K562 (cell line): ENCODE measurements around the gene APLNR. TPM values are rescaled to one million over a fixed set of nuclear protein-coding genes. Genes with fewer than 3 reads are reported as not detected.

Experiments used
- ATAC-seq: fragments of 200-7000 bp; cut with Tn5 transposase; 3 replicates; pipeline ENCODE4 v1.9.1; 2020; ENCODE audit warnings: moderate library complexity
- BruUV-seq: library from RNA; stranded (reverse); fragments of 400-500 nt; replicated peaks from 2 replicates; lab custom pipeline; 2021; lab: Mats Ljungman, UMichigan
- CTCF ChIA-PET: fragments of 300-600 bp; formaldehyde crosslinking; extraction: SDS; loops from one replicate; lab custom pipeline; 2021; ENCODE audit warnings: low intra/inter-chr PET ratio; lab: Yijun Ruan, JAX
- POLR2A ChIA-PET: fragments of 300-600, 350-650 bp; sonication (Branson Sonifier 250); formaldehyde crosslinking; extraction: SDS; loops from one replicate; lab custom pipeline; 2021; ENCODE audit warnings: antibody characterized with exemption, inconsistent platforms; lab: Yijun Ruan, JAX
- DNase-seq, 4 experiments: peaks; one replicate each; pipeline versions ENCODE4 v3.0.0 to v3.0.0-alpha.2; 2011 to 2018; ENCODE audit warnings: low spot score in 3 of 4, mixed read lengths in 3 of 4; ENCODE audit errors: extremely low read depth in 1 of 4
- FAIRE-seq: peaks from 2 replicates; lab custom pipeline; 2011; peaks lifted over from hg19 to GRCh38; lab: Jason Lieb, UNC
- H2AFZ ChIP-seq: 2 replicates; pipeline ENCODE4 v1.6.0; 2011; ENCODE audit warnings: low read depth, low read length, control low read depth, inconsistent platforms
- H3K27ac ChIP-seq: fragments of 200-600 bp; 3 replicates; pipeline ENCODE4 v1.8.0; 2011; ENCODE audit warnings: low read depth, mild to moderate bottlenecking, control low read depth, inconsistent platforms, low read length, moderate library complexity, mixed read lengths; ENCODE audit errors: extremely low read depth
- H3K27me3 ChIP-seq, 2 experiments: fragments of 300-600 bp in 1 of 2; 2 replicates in 1 of 2; 3 replicates in 1 of 2; pipeline versions ENCODE4 v1.6.0 to v1.8.0; 2011; ENCODE audit warnings: inconsistent platforms in 2 of 2, low read length in 2 of 2, mild to moderate bottlenecking in 1 of 2, mixed read lengths in 1 of 2, moderate library complexity in 1 of 2; ENCODE audit not compliant: control insufficient read depth in 2 of 2, insufficient read depth in 2 of 2
- H3K36me3 ChIP-seq: fragments of 300-600 bp; 3 replicates; pipeline ENCODE4 v1.8.0; 2011; ENCODE audit warnings: mild to moderate bottlenecking, low read length, inconsistent platforms; ENCODE audit not compliant: control insufficient read depth, insufficient read depth
- H3K4me1 ChIP-seq, 2 experiments: fragments of 200-600 bp in 1 of 2; replicated peaks in 1 of 2; 2 replicates in 1 of 2; 3 replicates in 1 of 2; pipeline versions ENCODE4 v1.5.1 to v1.8.0; 2011; ENCODE audit warnings: inconsistent platforms in 2 of 2, low read length in 2 of 2, mild to moderate bottlenecking in 1 of 2, mixed read lengths in 1 of 2, moderate library complexity in 1 of 2; ENCODE audit not compliant: control insufficient read depth in 2 of 2, insufficient read depth in 2 of 2
- H3K4me2 ChIP-seq: 2 replicates; pipeline ENCODE4 v1.6.1; 2011; ENCODE audit warnings: low read length, control low read depth, inconsistent platforms, mixed read lengths; ENCODE audit not compliant: insufficient read depth
- H3K4me3 ChIP-seq: fragments of 200-600 bp; sonication (generic), shearing (Covaris generic); 2 replicates; pipeline ENCODE4 v1.5.1; 2016; ENCODE audit warnings: control low read depth, inconsistent platforms
- H3K79me2 ChIP-seq: fragments of 200-600 bp; 3 replicates; pipeline ENCODE4 v1.8.0; 2011; ENCODE audit warnings: low read length, inconsistent platforms; ENCODE audit not compliant: control insufficient read depth, insufficient read depth
- H3K9ac ChIP-seq, 2 experiments: 2 replicates each; pipeline versions ENCODE4 v1.6.0 to v1.6.1; 2011; ENCODE audit warnings: low read depth in 2 of 2, low read length in 2 of 2, control low read depth in 1 of 2, inconsistent platforms in 1 of 2, mild to moderate bottlenecking in 1 of 2, mixed read lengths in 1 of 2; ENCODE audit not compliant: insufficient read depth in 1 of 2
- H3K9me1 ChIP-seq: one replicate; pipeline ENCODE4 v1.6.0; 2011; ENCODE audit warnings: inconsistent platforms, mild to moderate bottlenecking, low read length, moderate library complexity; ENCODE audit not compliant: control insufficient read depth, insufficient read depth
- H3K9me3 ChIP-seq: replicated peaks from 2 replicates; pipeline ENCODE4 v1.5.1; 2011; ENCODE audit warnings: low read depth, low read length, inconsistent platforms; ENCODE audit not compliant: control insufficient read depth, insufficient read depth
- H4K20me1 ChIP-seq: replicated peaks from 2 replicates; pipeline ENCODE4 v1.6.1; 2011; ENCODE audit warnings: low read length, inconsistent platforms, mixed read lengths; ENCODE audit not compliant: control insufficient read depth, insufficient read depth
- CSDE1 ChIP-seq, 2 experiments: fragments of 450-650 bp; IDR thresholded peaks; 2 replicates each; pipeline ENCODE4 v1.6.1; 2016; ENCODE audit warnings: mild to moderate bottlenecking in 1 of 2
- HMGXB4 ChIP-seq: sonication (generic); formaldehyde crosslinking; IDR thresholded peaks from 2 replicates; pipeline ENCODE4 v1.8.1; 2023; ENCODE audit warnings: mild to moderate bottlenecking, missing genetic modification reagents
- KDM5B ChIP-seq: fragments of 200-600 bp; sonication (generic); IDR thresholded peaks from 2 replicates; pipeline ENCODE4 v1.6.1; 2012; ENCODE audit warnings: low read depth, mild to moderate bottlenecking, moderate library complexity, low read length, control low read depth, inconsistent platforms; ENCODE audit not compliant: insufficient replicate concordance
- OTX1 ChIP-seq: fragments of 450-650 bp; formaldehyde crosslinking; IDR thresholded peaks from 2 replicates; pipeline ENCODE4 v1.4.0; 2022; ENCODE audit warnings: mild to moderate bottlenecking
- RBM14 ChIP-seq: fragments of 200-400 bp; formaldehyde crosslinking; IDR thresholded peaks from 2 replicates; pipeline ENCODE4 v1.6.1; 2018; ENCODE audit warnings: low read depth, mild to moderate bottlenecking, low read length, moderate library complexity, borderline replicate concordance; ENCODE audit not compliant: insufficient read depth
- SPI1 ChIP-seq: IDR thresholded peaks from 2 replicates; pipeline ENCODE4 v1.6.1; 2011; ENCODE audit warnings: low read depth, low read length, control low read depth, borderline replicate concordance
- USF1 ChIP-seq: sonication (generic); formaldehyde crosslinking; IDR thresholded peaks from 2 replicates; pipeline ENCODE4 v1.9.0; 2022; ENCODE audit warnings: mild to moderate bottlenecking, missing genetic modification reagents
- ZMIZ1 ChIP-seq, 2 experiments: fragments of 150-350 bp in 1 of 2; IDR thresholded peaks; 2 replicates each; pipeline ENCODE4 v1.6.1; 2012 to 2016; ENCODE audit warnings: low read depth in 2 of 2, low read length in 2 of 2, mild to moderate bottlenecking in 1 of 2, moderate library complexity in 1 of 2
- ZNF12 ChIP-seq: sonication (generic); formaldehyde crosslinking; IDR thresholded peaks from 2 replicates; pipeline ENCODE4 v1.4.0; 2020; ENCODE audit warnings: mild to moderate bottlenecking, missing genetic modification reagents
- ZSCAN32 ChIP-seq: fragments of 450-650 bp; formaldehyde crosslinking; IDR thresholded peaks from 2 replicates; pipeline ENCODE4 v1.4.0; 2020; ENCODE audit warnings: mild to moderate bottlenecking, moderate library complexity
- WGBS: fragments of 100-300 bp; shearing (Covaris generic); methylation state at CpG from one replicate; pipeline ENCODE4 v1.1.6; 2016; ENCODE audit warnings: low coverage, mixed read lengths; ENCODE audit not compliant: insufficient coverage; ENCODE audit errors: missing lambda C conversion rate; 5-methylcytosine and 5-hydroxymethylcytosine counted together
- in situ Hi-C: fragments of 300-500 bp; cut with MboI; formaldehyde crosslinking; loops from 4 replicates; pipeline ENCODE4 v1.15.0; 2018; ENCODE audit warnings: inconsistent platforms, mixed read lengths
- intact Hi-C: fragments of 100-400 bp; cut with micrococcal nuclease; formaldehyde crosslinking; loops from 2 replicates; pipeline ENCODE4 v1.14.2; 2022
- polyA plus RNA-seq, 8 experiments: library from polyadenylated mRNA; depleted of rRNA in 4 of 8; stranded (reverse) in 5 of 8; unstranded in 3 of 8; fragments of >200 nt; fragmentation: Nextera tagmentation in 2 of 8; fragmentation: Illumina TruSeq in 1 of 8; extraction: Ambion mirVana in 2 of 8; extraction: Trizol in 1 of 8; gene quantifications; 2 replicates each; pipeline versions ENCODE4 v1.2.1 to v1.2.3, GENCODE V29; 2011 to 2014; ENCODE audit warnings: inconsistent platforms in 1 of 8, missing spikeins in 1 of 8
- total RNA-seq, 7 experiments: library from RNA; depleted of rRNA in 6 of 7; stranded (reverse); fragments of >200 nt in 6 of 7; fragmentation: Illumina TruSeq in 2 of 7; extraction: Trizol in 2 of 7; gene quantifications; 2 replicates each; pipeline versions ENCODE4 v1.2.1 to v1.2.3, GENCODE V29; 2011 to 2021; ENCODE audit warnings: low replicate concordance in 1 of 7
- TF ChIP-seq, protein P1 (sequence below): sonication (generic); formaldehyde crosslinking; IDR thresholded peaks from 2 replicates; pipeline ENCODE4 v1.5.0; 2020; ENCODE audit warnings: missing genetic modification reagents

Gene APLNR
- total and polyA plus RNA-seq, 9 of the 15 experiments (the other 6 are each of a cell fraction or from before 2014, with no cell fraction given): 0.15 to 2.0 (median 0.65) TPM

GRCh38 chr11:57275582-57275981 is 38.5 kb upstream of the APLNR start (continued):
- TF ChIP-seq HMGXB4 (CRISPR knock-in tag): no peak
- TF ChIP-seq KDM5B: no peak
- TF ChIP-seq ZSCAN32: no peak
- TF ChIP-seq CSDE1 (IDR thresholded peaks at IDR 0.05): no peak

DNA sequence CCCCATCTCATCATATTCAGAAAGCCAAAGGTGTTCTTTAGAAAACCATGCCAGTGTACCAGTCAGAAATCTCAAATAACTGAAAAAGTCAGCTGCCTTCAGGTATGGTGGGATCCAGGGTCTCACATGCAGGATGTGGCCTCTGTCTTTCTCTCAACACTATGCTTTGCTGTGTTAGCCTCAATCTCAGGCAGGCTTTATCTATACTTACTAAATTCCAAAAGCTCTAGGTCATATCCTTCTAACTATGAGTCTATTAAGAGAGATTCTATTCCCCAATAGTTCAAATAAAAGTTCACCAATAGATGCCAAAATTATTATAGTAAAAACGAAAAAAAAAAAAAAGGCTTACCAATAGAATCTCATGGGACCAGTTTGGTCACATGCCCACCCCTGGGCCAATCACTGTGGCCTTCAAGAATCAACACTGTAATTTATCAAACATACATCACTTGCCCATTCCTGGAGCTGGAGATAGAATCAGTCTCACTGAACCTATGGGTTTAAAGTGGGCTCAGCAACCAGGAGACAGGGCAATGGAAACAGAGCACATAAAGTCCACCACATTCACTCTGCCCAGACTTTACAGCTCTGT is 38.0 kb upstream of the APLNR start:
- no peak overlapping the region for H3K27ac ChIP-seq
- FAIRE-seq: no peak
- no peaks in the 10 kb centered on the region for H4K20me1 ChIP-seq
- no peaks in the 10 kb centered on the region for H3K9me1 ChIP-seq
- H3K27me3 ChIP-seq: peaks cover 4 to 5% of the 10 kb centered on the region in 2 experiments; a peak in 2 of 5 replicates
- ChIA-PET POLR2A (no interaction called here), CTCF (no interaction called here)
- intact Hi-C loops (loop anchor here (5.0 kb wide), 1 partner anchor 52 kb away; no protein-coding TSS in a partner anchor), in situ Hi-C loops (loop anchor here (25.0 kb wide), 1 partner anchor 1338 kb away; the partner anchor contains the start of gene OR5I1)
- no peak overlapping the region for H3K4me3 ChIP-seq
- WGBS: 0% methylated on average over 1 of the region's 1 CpG
- peaks cover 0 to 14% of the 10 kb centered on the region in 2 experiments; a peak in 4 of 5 replicates for H3K4me1 ChIP-seq
- no peak overlapping the region for H3K9ac ChIP-seq
- no peaks in the 10 kb centered on the region for H3K9me3 ChIP-seq
- no peak for DNase-seq
- ATAC-seq: no peak
- no peaks in the 10 kb centered on the region for H3K79me2 ChIP-seq
- no peak overlapping the region for H3K4me2 ChIP-seq
- no TSS peak for BruUV-seq
- H3K36me3 ChIP-seq: no peaks in the 10 kb centered on the region
- no peak overlapping the region for H2AFZ ChIP-seq
- no peak for TF ChIP-seq RBM14
- TF ChIP-seq, protein P1, sequence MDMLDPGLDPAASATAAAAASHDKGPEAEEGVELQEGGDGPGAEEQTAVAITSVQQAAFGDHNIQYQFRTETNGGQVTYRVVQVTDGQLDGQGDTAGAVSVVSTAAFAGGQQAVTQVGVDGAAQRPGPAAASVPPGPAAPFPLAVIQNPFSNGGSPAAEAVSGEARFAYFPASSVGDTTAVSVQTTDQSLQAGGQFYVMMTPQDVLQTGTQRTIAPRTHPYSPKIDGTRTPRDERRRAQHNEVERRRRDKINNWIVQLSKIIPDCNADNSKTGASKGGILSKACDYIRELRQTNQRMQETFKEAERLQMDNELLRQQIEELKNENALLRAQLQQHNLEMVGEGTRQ (CRISPR knock-in tag): 0 out of 2 replicates have a peak, but pooled peaks have one; percentile 11
- no peak for TF ChIP-seq ZNF12
- TF ChIP-seq USF1 (CRISPR knock-in tag): peak; percentile 44
- no peak for TF ChIP-seq ZMIZ1 (IDR thresholded peaks at IDR 0.05; ENCODE audit: low read depth in 2 of 2, low read length in 2 of 2)
- TF ChIP-seq SPI1: no peak
- no peak for TF ChIP-seq OTX1 (CRISPR knock-in tag)
